ENCODE data around the gene DAPK1.

DAPK1 gene

DNA sequence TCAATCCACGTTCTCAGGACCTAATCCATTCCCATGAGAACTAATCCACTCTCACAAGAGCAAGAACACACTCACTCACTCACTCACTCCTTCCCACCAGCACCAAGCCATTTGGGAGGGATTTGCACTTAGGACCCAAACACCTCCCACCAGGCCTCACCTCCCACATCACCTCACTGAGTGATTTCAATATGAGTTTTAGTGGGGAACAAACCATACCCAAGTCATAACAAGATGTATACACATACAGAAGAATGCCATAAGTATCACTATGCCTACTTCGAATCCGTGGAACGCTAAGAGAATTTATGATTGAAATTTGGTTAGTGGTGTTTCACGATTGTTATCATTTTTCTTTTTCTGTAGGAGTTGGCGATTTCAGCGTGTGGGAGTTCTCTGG lies 199.0 kb downstream of the DAPK1 start:
- Histone ChIP-seq H3K36me3 (ENCODE audit: control insufficient read depth, insufficient read depth, low read length) (peaks cover 15% of the 10 kb centered on the region), H3K4me3 (ENCODE audit: low read length) (no peak overlapping the region), H3K9ac (ENCODE audit: low read length) (no peak overlapping the region), H3K27ac (ENCODE audit: low read depth, low read length) (no peak overlapping the region), H3K27me3 (ENCODE audit: control insufficient read depth, insufficient read depth, low read length) (no peaks in the 10 kb centered on the region), H3K4me1 (ENCODE audit: control insufficient read depth, insufficient read depth, low read length) (no peaks in the 10 kb centered on the region)

DNA sequence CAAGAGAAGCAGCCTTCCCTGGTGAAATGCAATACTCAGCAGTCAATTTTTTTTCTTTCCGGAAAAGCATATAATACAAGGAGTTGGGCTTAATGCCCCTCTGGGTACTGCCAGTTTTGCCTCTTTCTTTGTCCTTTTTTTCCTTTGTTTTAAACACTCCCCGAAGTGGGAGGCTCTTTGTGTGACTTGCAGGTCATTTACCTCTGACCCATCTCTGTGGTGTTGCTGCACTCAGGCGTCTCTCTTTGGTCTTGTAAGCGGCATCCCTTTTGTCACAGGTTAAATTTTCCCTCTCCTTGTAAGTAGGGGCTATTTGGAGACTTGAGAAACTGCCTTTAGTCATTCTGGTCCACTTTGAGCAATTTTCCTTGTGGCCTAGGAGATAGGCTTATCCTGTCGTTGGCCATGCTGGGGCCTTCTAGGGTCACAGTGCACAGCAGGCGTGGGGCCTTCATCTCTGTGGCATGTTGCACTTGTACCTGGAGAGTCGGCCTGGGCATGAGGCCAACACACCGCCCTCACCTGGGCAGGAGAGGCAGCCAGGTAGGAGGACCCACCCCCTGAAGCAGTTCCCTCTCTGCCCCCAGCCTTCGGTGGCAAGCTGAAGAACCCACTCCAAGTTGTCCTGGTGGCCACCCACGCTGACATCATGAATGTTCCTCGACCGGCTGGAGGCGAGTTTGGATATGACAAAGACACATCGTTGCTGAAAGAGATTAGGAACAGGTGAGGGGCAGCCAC lies 200.6 kb downstream of the DAPK1 start:
- Histone ChIP-seq H3K9ac (ENCODE audit: low read length) (no peak overlapping the region), H3K36me3 (ENCODE audit: control insufficient read depth, insufficient read depth, low read length) (peaks cover 15% of the 10 kb centered on the region), H3K4me1 (ENCODE audit: control insufficient read depth, insufficient read depth, low read length) (no peaks in the 10 kb centered on the region), H3K27ac (ENCODE audit: low read depth, low read length) (no peak overlapping the region), H3K4me3 (ENCODE audit: low read length) (no peak overlapping the region), H3K27me3 (ENCODE audit: control insufficient read depth, insufficient read depth, low read length) (no peaks in the 10 kb centered on the region)

DNA sequence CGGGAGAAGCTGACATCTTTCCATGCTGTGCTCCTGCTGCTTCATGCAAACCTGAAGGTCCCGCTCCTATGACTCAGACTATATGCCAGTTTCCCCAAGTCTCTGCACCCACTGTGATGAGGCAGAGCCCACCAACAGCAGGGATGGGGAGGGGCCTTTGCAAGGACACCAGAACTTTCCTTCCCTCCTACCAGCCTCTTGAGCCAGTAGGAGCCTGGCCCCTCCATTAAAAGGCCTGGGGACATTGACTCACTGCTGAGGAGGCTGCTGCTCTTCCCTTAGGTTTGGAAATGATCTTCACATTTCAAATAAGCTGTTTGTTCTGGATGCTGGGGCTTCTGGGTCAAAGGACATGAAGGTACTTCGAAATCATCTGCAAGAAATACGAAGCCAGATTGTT lies 202.2 kb downstream of the DAPK1 start:
- Histone ChIP-seq H3K9ac (ENCODE audit: low read length) (no peak overlapping the region), H3K36me3 (ENCODE audit: control insufficient read depth, insufficient read depth, low read length) (peaks cover 16% of the 10 kb centered on the region), H3K4me3 (ENCODE audit: low read length) (no peak overlapping the region), H3K27ac (ENCODE audit: low read depth, low read length) (no peak overlapping the region), H3K27me3 (ENCODE audit: control insufficient read depth, insufficient read depth, low read length) (no peaks in the 10 kb centered on the region), H3K4me1 (ENCODE audit: control insufficient read depth, insufficient read depth, low read length) (no peaks in the 10 kb centered on the region)

DNA sequence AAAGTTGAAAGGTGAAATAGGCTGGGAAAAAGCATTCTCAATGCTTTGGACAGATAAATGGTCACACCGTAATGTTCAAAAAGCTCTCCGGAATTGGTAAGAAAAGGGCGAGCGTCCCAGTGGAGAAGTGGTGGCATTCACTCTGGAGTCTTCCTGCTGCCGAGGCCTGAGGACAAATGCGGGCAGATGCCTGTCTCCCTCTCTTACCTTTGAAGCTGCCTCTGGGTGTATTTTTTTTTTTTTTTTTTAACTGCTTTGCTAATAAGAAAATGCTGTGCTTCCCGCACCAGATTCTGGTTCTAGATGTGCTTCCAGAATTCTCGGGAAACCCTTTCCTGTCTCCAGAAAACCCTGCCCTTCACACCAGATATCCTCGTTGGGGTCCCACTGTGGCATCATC lies 203.8 kb downstream of the DAPK1 start:
- H3K36me3 ChIP-seq (ENCODE audit: control insufficient read depth, insufficient read depth, low read length): peaks cover 13% of the 10 kb centered on the region
- H3K27me3 ChIP-seq (ENCODE audit: control insufficient read depth, insufficient read depth, low read length): no peaks in the 10 kb centered on the region
- H3K27ac ChIP-seq (ENCODE audit: low read depth, low read length): no peak overlapping the region
- no peaks in the 10 kb centered on the region for H3K4me1 ChIP-seq (ENCODE audit: control insufficient read depth, insufficient read depth, low read length)
- H3K4me3 ChIP-seq (ENCODE audit: low read length): no peak overlapping the region
- H3K9ac ChIP-seq (ENCODE audit: low read length): no peak overlapping the region

DNA sequence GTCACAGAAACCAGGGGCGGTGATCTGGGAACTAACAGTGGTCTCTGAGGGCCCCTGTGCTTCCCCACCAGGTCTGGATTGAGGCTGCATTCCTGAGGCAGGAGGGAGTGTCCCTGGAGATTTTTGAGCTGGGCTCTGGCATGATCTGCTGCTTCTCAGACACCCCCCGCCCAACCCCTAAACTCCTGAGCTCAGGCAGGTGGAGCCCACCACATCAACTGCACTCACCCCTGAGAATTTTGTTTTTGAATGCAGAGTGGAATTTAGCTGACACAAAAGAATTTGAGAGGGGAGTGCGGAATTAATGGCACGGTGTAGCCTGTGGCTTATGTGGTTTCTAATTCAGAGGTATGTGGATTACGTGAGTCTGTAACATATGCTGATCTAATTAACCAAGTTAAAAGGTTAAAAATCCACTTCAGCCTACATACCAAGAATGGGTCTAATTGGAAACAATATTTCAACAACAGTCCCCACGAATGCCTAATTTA lies 204.3 kb downstream of the DAPK1 start:
- Histone ChIP-seq H3K36me3 (ENCODE audit: control insufficient read depth, insufficient read depth, low read length) (peaks cover 14% of the 10 kb centered on the region), H3K4me3 (ENCODE audit: low read length) (no peak overlapping the region), H3K27ac (ENCODE audit: low read depth, low read length) (no peak overlapping the region), H3K27me3 (ENCODE audit: control insufficient read depth, insufficient read depth, low read length) (no peaks in the 10 kb centered on the region), H3K4me1 (ENCODE audit: control insufficient read depth, insufficient read depth, low read length) (no peaks in the 10 kb centered on the region), H3K9ac (ENCODE audit: low read length) (no peak overlapping the region)

DNA sequence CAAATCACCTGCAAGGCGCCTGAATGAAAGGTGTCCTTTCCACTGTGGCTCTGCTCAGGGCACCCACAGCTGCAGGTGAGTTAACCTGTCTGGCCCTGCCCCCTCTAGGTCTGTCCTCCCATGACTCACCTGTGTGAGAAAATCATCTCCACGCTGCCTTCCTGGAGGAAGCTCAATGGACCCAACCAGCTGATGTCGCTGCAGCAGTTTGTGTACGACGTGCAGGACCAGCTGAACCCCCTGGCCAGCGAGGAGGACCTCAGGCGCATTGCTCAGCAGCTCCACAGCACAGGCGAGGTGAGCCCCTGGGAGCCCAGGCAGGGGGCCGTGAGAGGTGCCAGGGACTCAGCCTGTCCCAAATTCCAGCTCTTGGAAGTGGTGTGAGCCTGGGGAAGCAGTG lies 205.3 kb downstream of the DAPK1 start:
- no peak overlapping the region for H3K9ac ChIP-seq (ENCODE audit: low read length)
- no peak overlapping the region for H3K27ac ChIP-seq (ENCODE audit: low read depth, low read length)
- H3K36me3 ChIP-seq (ENCODE audit: control insufficient read depth, insufficient read depth, low read length): peaks cover 17% of the 10 kb centered on the region
- no peak overlapping the region for H3K4me3 ChIP-seq (ENCODE audit: low read length)
- no peaks in the 10 kb centered on the region for H3K4me1 ChIP-seq (ENCODE audit: control insufficient read depth, insufficient read depth, low read length)
- H3K27me3 ChIP-seq (ENCODE audit: control insufficient read depth, insufficient read depth, low read length): no peaks in the 10 kb centered on the region

DNA sequence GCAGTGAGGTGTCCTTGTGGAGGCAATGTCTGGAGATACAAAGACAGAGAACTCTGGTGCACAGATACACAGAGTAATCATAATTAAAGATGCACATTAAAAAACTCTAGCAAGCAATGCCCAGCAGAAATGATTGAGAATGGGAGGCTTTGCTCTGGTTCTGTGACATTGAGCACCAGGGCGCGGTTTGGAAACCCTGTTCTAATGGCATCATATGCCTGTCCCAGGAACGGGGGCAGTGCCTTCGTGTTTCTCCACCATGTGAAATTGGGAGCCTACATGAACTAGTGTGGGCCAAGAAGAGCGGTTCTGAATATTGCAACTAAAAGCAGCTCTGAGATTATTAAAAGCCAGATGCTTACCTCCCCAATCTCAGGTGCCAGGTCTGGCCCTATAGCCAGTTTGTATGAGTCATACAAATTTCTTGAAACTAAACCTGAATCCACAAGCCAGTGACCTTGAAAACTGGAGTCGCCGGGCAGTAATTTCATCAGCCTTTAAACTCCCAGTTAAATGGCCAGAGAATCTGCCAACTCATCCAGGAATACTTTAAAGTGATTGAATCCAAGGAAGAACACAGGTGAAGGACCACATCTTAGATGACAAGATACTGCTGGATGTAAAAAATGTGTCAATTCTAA lies 206.1 kb downstream of the DAPK1 start:
- Histone ChIP-seq H3K4me1 (ENCODE audit: control insufficient read depth, insufficient read depth, low read length) (no peaks in the 10 kb centered on the region), H3K27me3 (ENCODE audit: control insufficient read depth, insufficient read depth, low read length) (no peaks in the 10 kb centered on the region), H3K4me3 (ENCODE audit: low read length) (no peak overlapping the region), H3K9ac (ENCODE audit: low read length) (no peak overlapping the region), H3K36me3 (ENCODE audit: control insufficient read depth, insufficient read depth, low read length) (peaks cover 12% of the 10 kb centered on the region), H3K27ac (ENCODE audit: low read depth, low read length) (no peak overlapping the region)

DNA sequence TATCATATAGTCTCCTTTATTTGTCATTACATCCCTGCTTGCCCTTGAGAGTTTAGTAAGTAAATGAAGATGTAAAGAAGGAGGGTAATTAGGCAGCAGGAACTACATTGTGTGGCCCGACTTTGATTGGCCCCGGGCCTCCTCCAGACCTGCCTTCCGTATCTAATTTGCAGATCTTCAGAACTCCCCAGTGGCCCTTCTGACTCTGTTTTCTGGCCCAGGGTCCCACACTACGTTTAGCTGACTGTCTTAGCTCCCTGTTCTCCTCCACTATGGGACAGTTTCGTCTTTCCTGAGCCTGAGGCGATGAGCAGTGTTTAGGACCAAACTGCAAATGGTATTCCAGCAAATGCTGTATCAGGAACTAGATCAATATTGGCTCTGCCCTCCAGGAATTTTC lies 206.7 kb downstream of the DAPK1 start:
- Histone ChIP-seq H3K9ac (ENCODE audit: low read length) (no peak overlapping the region), H3K27ac (ENCODE audit: low read depth, low read length) (no peak overlapping the region), H3K36me3 (ENCODE audit: control insufficient read depth, insufficient read depth, low read length) (peaks cover 12% of the 10 kb centered on the region), H3K4me3 (ENCODE audit: low read length) (no peak overlapping the region), H3K4me1 (ENCODE audit: control insufficient read depth, insufficient read depth, low read length) (no peaks in the 10 kb centered on the region), H3K27me3 (ENCODE audit: control insufficient read depth, insufficient read depth, low read length) (no peaks in the 10 kb centered on the region)

DNA sequence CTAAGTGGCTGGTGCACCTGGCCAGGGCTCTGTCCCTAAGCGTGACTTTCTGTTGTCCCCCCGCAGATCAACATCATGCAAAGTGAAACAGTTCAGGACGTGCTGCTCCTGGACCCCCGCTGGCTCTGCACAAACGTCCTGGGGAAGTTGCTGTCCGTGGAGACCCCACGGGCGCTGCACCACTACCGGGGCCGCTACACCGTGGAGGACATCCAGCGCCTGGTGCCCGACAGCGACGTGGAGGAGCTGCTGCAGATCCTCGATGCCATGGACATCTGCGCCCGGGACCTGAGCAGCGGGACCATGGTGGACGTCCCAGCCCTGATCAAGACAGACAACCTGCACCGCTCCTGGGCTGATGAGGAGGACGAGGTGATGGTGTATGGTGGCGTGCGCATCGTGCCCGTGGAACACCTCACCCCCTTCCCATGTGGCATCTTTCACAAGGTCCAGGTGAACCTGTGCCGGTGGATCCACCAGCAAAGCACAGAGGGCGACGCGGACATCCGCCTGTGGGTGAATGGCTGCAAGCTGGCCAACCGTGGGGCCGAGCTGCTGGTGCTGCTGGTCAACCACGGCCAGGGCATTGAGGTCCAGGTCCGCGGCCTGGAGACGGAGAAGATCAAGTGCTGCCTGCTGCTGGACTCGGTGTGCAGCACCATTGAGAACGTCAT lies 208.5 kb downstream of the DAPK1 start:
- H3K4me1 ChIP-seq (ENCODE audit: control insufficient read depth, insufficient read depth, low read length): no peaks in the 10 kb centered on the region
- peaks cover 8% of the 10 kb centered on the region for H3K36me3 ChIP-seq (ENCODE audit: control insufficient read depth, insufficient read depth, low read length)
- no peak overlapping the region for H3K4me3 ChIP-seq (ENCODE audit: low read length)
- H3K27me3 ChIP-seq (ENCODE audit: control insufficient read depth, insufficient read depth, low read length): no peaks in the 10 kb centered on the region
- no peak overlapping the region for H3K9ac ChIP-seq (ENCODE audit: low read length)
- H3K27ac ChIP-seq (ENCODE audit: low read depth, low read length): no peak overlapping the region

DNA sequence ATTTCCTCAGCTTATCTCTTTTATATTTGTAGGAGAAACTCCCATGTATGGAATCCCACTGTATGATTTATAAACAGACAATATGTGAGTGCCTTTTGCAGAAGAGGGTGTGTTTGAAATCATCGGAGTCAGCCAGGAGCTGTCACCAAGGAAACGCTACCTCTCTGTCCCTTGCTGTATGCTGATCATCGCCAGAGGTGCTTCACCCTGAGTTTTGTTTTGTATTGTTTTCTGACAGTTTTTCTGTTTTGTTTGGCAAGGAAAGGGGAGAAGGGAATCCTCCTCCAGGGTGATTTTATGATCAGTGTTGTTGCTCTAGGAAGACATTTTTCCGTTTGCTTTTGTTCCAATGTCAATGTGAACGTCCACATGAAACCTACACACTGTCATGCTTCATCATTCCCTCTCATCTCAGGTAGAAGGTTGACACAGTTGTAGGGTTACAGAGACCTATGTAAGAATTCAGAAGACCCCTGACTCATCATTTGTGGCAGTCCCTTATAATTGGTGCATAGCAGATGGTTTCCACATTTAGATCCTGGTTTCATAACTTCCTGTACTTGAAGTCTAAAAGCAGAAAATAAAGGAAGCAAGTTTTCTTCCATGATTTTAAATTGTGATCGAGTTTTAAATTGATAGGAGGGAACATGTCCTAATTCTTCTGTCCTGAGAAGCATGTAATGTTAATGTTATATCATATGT lies 210.3 kb downstream of the DAPK1 start:
- H3K27me3 ChIP-seq (ENCODE audit: control insufficient read depth, insufficient read depth, low read length): no peaks in the 10 kb centered on the region
- H3K27ac ChIP-seq (ENCODE audit: low read depth, low read length): peak overlapping the region; percentile 10
- H3K36me3 ChIP-seq (ENCODE audit: control insufficient read depth, insufficient read depth, low read length): peaks cover 8% of the 10 kb centered on the region
- no peak overlapping the region for H3K4me3 ChIP-seq (ENCODE audit: low read length)
- no peaks in the 10 kb centered on the region for H3K4me1 ChIP-seq (ENCODE audit: control insufficient read depth, insufficient read depth, low read length)
- H3K9ac ChIP-seq (ENCODE audit: low read length): no peak overlapping the region

DNA sequence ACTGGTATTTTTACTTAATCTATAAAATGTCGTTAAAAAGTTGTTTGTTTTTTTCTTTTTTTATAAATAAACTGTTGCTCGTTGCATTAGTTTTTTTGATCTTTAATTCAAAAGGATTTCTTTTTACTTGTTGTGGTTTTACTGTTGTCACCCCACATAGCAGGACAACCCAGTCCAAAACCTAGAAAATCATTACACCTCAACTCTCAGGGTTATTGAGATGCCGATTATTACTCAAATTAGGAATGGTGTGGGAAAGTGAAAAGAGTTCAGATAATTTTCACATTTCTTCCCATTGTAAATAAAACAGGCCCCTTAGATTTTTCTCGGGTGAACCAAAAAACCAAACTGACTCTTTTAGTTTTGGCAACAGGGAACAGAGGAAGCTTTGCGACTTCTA lies 210.9 kb downstream of the DAPK1 start:
- H3K36me3 ChIP-seq (ENCODE audit: control insufficient read depth, insufficient read depth, low read length): peaks cover 6% of the 10 kb centered on the region
- H3K27me3 ChIP-seq (ENCODE audit: control insufficient read depth, insufficient read depth, low read length): no peaks in the 10 kb centered on the region
- H3K27ac ChIP-seq (ENCODE audit: low read depth, low read length): no peak overlapping the region
- no peak overlapping the region for H3K4me3 ChIP-seq (ENCODE audit: low read length)
- no peak overlapping the region for H3K9ac ChIP-seq (ENCODE audit: low read length)
- no peaks in the 10 kb centered on the region for H3K4me1 ChIP-seq (ENCODE audit: control insufficient read depth, insufficient read depth, low read length)

DNA sequence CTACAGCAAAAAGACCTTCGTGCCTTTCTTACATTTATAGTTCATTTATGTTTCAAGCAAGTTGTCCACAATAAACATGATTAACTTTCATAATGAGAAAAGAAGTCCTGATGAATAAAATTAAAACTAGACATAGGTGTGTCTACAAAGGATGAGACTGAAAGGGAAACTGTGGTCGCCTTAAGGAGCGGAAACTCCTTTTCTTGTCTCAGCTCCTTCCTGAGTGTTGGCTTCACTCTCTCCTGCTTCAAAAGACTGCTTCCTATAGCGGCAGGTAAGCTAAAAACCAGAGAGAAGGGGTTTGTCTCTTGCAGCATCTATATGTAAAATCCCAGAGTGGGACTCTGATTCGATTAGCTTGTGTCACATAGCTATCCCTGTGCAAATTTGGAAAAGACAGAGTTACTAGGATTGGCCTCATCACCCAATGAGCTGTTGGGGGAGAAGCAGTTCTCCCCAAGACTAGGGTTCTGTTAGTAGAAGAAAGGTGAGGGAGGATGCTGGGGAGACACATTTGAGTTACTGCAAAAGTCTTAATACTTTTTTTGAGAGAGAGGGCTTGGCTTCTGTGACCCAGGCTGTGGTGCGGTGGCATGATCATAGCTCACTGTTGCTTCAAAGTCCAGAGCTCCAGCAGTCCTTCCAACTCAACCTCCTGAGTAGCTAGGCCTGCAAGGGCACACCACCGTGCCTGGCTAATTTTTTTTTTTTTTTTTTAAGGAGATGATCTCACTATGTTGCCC lies 211.5 kb downstream of the DAPK1 start:
- Histone ChIP-seq H3K36me3 (ENCODE audit: control insufficient read depth, insufficient read depth, low read length) (peaks cover 6% of the 10 kb centered on the region), H3K9ac (ENCODE audit: low read length) (no peak overlapping the region), H3K4me1 (ENCODE audit: control insufficient read depth, insufficient read depth, low read length) (no peaks in the 10 kb centered on the region), H3K27me3 (ENCODE audit: control insufficient read depth, insufficient read depth, low read length) (no peaks in the 10 kb centered on the region), H3K4me3 (ENCODE audit: low read length) (no peak overlapping the region), H3K27ac (ENCODE audit: low read depth, low read length) (no peak overlapping the region)
